GM18858 (cell line): Measurements from ENCODE around the gene RPS27L.

Experiments used
- ATAC-seq: cut with Tn5 transposase; IDR thresholded peaks from one replicate; pipeline ENCODE4 v1.9.1; 2021; ENCODE audit not compliant: unreplicated experiment

The RPS27L gene

DNA sequence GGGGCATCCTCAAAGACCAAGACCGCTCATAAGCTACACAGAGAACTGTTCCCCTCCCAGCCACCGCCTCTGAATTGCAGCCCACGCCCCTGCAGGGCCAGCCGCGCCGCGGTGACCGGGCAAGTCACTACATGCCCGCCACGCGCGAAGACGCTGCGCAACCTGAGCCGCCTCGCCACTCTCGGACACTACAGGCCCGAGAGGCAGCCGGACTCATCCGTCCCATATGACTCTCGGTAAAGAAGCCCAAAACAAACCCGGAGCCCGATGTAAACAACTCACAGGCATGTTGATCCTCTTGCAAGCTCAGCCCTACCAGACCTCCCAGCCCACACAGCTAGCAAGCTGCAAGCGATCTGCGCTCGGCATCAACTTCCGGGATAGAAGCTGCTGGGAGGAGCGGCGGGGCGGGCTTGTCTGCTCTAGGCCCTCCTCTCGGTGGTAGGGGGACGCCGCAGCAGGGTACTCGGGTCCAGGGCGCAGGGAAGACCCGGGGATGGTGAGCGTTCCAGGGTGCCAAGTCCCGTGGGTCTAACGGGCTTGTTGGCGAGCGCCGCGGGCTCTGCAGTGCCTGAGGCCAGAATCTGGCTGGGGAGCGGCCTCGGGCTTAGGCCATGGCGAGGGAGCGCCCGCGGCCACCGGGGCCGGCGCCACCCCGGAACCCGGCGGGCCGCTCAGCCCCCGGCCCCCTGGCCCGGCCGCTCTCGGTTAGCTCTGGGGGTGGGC, at the start of gene RPS27L:
Gene RPS27L, minus strand, starts transcription at position 360 of the 726 bp plus-strand sequence. Its CDS starts 72 bp downstream, at position 288.
- ATAC-seq, result peak; percentile 62

DNA sequence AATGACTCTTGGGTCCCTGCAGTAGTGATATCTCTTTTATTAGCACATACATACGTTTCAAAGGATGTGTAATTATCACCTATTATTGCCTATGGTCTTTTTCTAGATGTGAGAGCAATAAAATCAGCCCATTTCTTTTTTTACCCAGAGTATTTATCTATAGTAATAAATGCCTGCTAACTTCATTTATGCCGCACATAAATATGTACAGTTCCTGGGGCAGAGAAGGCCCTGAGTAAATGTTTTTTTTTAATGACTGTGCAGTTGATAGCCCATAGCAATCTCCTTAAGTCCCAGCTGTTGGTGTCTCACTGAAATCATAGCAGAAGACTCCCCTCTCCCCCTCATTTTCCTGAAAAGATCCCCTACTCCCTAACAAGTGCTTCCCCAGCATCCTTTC, 48.8 kb upstream of the RPS27L start:
- no peak for ATAC-seq

DNA sequence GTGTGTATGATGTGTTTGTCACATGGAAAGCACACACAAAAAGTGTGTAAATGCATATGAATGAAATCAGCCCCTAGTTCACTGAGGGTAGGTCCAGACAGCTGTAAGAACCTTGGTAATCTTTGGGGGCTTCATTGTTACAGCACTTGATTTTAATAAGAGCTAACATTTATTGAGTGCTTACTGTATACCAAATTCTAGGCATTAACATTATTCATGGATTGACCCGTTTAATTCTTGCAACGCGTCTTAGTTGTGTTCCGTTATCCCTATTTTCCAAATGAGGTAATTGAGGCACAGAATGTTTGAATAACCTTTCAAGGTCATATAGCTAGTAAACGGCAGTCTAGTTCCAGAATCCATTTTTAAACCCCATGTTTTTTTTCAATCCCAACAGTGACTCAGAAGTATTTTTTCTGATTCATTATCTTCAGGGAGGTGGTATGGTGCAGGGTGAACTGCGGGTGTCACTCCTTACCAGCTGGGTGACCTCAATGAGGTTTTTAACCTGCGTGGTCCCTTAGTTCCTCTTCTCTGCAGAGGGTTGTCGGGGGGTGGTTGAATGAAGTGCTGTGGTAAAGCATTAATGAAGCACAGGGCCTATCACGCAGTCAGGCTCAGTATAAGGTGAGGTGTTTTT, 46.3 kb upstream of the RPS27L start:
- ATAC-seq, result no peak

DNA sequence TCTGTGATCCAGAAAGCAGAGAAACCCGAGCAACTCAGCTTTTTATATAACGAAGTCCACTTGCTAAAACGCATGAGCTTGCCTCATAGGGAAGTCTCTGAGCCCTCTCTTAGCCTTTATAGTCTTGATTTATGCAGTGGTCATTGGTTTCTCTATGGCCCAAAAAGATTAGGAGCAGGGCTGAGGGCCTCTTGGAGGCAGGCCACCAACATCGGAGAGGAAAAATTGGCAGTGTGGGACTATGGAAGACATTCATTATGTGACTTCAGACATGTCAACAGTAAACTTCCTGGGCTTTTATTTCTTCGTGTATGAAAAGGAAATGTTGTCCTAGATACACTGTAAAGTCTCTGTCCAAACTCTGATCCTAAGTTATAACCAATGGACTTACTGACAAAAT, 45.6 kb upstream of the RPS27L start:
- ATAC-seq, result no peak

DNA sequence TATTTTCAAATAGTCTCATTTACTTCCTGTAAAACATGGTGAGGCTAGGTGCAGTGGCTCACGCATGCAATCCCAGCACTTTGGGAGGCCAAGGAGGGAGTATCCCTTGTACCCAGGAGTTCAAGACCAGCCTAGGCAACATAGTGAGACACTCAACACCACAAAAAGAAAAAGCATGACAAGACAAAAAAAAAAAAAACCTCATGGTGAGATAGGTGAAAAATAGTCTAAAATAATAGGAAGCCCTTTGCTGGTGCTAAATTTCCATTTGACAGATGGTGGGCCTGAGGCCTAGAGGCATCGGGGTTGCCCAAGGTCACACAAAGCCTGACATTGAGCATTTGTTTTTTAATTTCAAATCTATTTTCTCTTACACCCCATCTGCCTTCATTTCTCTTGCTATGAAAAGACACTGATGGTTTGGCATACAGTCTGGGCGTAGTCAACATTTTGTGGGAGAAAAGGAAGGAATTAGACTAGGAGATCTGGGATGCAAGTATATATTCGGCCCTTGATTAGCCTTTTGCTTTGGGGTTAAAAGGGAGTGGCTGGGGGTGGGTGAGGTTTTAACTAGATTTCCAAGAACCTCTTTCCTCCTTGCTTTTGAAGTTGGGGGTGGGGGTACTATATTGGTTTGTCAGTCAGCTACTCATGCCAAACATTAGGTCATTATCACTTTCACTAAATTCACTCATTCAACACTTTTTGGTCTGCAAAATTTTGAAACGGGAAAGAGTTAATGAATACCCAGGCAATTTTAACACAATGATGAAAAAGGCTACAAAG, 43.4 kb upstream of the RPS27L start:
- ATAC-seq, result no peak

DNA sequence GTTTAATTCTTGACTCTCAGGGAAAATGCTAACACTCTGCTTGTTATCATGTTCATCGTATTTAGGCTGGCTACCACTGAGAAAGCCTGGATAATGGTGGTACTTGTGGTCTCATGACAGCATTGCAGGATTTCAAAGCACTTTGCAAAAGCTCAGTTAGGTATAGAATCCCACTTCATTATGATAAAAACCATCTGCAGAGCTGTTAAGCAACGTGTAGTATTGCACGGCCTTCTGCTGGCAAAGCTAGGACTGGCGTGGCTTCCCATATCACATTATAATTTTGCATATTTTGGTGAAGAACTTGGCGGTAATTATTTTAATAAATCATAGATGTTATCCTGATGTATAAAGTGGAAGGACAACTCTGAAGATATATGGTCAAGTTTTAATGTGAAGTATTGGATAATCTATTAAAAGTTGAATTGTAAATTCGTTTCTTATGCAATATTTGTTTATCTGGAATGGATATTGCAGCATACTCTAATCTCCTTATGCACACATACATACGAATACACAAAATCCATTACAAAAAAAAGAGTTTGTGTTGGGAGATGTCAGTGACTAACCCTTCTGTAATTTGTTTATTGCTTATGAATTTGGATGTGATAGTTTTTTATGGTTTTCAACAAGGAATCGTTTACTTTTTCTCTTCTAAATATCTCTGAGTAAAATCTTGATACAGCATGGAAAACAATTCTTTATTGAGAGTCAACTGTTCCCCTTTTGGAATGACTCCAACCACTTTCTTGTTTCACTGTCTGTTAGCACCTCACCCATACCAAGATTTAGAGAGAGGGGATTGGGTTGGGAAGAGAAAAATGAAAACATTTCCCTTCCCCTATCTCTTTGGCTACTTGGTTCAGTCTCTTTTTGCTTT, 41.3 kb upstream of the RPS27L start:
- ATAC-seq, result no peak

DNA sequence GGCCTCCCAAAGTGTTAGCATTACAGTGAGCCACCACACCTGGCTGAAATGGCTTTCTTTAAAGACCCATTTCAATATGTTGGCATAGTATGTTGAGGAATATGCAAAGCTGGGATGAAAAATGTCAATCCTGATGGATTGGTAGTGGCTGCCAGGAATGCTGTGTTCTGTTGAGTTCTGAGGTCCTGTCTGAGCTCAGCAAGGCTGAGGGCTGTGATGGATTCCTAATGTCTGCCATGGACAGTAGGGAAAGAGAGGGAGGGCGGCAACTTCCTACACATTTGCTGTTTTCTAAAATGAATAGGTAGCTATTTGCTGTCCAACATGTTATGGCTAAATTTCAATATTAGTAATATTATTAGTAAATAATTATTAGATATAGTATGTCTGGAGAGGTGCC, 40.3 kb upstream of the RPS27L start:
- ATAC-seq, result no peak

DNA sequence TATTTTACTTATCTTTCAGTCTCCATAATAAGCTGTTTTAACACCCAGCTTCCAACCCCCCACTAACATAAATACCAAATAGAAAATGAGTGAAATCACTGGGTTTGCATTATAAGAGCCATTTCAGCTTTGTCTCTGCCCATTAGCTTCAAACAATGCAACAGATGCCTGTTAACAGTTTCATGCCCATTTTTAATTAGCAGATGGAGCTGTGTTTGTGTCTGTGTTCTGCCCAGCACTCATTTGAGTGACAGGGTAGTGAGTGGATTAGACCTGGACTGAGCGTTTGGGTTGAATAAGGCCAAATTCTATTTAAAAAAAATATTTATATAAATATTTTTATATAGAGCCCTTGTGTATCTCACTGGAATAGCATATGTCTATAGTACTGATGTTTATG, 39.6 kb upstream of the RPS27L start:
- no peak for ATAC-seq

DNA sequence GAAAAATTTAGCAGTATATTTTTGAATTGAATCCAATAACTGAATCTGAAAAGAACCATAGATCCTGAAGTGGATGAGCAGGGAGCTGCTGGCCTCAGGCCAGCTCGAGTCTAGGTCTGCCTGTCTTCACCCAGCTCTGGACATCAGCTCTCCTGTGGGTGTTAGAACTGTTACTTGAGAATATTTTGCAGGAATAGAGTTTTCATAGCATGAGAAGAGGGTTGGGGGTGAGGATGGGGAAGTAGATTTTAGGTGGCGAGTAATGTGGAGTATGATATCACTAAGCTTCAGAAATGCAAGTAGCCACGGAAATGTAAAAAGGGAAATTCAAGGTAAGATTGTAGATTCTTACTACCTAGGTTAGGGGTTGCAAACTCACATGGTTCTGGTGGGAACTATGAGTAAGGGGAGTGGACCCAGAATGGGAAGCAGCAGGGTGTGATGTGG, 38.3 kb upstream of the RPS27L start:
- ATAC-seq, result no peak

DNA sequence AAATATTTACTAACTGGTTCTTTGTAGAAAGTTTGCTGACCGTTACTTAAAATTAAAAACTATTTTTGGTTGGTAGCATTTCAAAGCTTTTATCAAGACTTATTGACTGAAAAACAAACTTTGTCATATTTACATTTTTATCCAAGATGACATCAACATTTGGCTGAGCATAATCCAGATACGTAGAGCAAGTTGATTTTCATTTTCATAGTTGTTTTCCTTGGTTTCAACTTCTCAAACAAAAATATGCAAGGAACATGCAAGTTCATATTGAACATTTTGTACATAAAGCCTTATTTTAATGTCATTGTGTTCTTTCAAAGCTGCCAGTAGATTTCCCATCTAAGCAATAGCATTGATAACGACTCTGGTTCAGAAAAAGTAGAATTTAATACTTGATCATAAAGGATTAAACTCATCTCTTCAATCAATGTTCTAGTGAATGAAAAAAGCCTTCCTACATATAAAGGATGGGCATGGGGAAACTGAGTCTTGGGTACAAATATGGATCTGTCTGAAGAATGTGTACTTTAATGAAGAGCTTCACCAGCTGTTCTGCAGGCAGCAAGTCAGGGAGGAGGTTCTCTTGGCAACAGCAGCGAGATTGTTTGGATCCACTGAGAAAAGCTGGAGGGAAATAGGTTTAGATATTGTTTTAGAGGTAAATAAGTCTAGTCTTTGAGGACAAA, 37.7 kb upstream of the RPS27L start:
- ATAC-seq, result no peak

DNA sequence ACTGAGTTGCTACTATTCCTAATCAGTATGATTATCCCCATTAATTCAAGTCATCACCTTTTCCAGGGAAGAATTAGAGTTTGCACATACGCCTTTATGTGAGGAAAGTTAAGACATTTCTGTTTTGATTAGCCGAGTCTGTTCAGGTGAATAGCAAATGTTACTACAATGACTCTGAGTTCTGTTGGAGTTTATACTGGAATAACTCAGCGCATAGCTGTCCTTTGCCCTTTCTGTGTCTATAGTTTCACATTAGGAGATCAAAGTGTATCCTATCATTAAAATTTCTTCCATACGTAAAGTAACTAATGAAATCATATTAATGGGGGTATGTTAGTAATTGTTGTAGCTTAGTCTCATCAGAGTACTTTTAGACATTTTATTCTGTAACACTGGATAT, 37.0 kb upstream of the RPS27L start:
- ATAC-seq, result no peak

DNA sequence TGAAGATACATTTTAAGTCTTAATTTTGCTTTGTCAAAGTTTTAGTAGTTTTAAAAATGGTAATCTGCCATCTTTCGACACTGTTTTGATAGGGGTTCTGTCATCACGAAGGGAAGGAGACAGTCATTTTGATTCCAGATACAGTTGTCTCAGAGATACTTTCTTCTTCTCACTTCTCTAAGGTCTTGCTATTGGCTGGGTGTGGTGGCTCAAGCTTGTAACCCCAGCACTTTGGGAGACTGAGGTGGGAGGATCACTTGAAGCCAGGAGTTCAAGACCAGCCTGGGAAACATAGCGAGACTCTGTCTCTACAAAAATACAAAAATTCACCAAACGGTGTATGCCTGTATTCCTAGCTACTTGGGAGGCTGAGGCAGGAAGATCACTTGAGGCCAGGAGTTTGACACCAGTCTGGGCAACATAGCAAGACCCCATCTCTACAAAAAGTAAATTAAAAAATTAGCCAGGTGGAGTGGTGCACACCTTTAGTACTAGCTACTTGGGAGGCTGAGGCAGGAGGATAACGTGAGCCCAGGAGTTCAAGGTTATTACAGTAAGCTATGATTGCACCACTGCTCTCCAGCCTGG, 35.4 kb upstream of the RPS27L start:
- ATAC-seq, result no peak

DNA sequence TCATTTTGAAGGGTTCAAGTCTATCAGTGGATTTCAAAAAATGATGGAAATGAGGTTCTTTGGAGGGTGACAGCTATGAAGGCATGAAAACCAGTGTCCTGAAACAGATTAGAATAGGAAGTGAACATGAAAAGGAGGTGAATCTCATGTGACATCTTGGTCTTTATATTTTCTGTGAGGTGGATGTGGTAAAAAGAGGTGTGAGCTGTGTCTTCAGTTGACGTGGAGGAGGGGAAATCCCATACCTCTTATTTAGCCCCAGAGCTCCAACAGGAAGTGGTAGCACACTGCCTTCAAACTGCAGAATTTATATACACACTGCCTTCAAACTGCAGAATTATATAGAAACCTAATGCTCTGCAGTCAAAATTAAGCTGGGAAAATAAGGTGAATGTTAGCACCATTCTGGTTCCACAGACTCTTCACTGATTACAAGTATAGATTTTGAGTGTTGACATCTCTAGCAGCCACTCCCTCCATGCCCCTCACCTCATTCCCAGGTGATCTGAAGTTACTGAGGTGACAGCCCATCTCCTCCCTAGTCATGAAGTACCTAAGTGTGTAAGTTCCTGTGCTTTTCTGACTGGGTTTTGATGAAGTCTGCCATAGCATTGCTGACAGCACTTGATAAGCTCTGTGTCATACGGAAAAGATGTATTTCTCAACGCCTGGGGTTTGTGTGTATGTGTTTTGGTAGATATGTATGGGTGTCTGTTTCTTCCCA, 34.8 kb upstream of the RPS27L start:
- ATAC-seq, result no peak

DNA sequence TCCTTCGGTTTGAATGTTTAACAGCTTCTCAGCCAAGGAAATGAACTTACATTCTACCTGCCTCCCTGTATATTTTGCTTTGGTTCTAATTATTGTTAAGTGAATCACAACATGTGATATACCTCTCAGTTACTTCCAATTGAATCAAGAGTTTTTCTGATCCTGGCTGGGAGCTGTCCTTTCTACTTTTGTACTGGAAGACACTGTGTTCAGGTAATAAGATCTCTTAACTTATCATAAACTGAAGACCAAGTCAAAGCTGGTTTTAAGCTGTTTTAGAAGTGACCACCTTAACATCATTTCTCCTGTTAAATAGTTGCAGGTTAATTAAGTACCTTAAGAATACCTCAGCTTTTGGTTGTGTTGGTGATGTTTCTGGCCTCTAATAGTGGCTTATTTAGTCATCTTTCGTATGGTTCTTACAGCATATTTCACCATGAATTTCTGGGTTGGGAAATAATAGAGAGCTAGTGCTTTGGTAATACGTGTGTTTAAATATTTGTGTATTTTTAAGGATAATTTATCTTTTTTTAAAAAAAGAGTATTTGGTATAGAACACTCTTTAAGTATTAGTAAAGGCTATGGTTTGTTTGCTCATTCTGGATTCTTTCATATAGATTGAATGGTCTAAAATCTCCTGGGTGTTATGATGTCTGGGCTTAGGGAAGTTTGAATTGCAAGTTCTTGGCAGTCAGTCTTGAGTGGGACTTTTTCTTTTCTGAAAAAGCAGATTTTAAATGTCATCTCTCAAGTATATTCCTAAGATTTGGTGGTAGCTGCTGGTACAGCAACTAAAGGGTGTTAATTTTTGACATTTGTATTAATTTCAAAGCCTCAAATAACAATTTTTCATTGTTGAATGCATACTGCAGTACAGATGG, 33.7 kb upstream of the RPS27L start:
- no peak for ATAC-seq

DNA sequence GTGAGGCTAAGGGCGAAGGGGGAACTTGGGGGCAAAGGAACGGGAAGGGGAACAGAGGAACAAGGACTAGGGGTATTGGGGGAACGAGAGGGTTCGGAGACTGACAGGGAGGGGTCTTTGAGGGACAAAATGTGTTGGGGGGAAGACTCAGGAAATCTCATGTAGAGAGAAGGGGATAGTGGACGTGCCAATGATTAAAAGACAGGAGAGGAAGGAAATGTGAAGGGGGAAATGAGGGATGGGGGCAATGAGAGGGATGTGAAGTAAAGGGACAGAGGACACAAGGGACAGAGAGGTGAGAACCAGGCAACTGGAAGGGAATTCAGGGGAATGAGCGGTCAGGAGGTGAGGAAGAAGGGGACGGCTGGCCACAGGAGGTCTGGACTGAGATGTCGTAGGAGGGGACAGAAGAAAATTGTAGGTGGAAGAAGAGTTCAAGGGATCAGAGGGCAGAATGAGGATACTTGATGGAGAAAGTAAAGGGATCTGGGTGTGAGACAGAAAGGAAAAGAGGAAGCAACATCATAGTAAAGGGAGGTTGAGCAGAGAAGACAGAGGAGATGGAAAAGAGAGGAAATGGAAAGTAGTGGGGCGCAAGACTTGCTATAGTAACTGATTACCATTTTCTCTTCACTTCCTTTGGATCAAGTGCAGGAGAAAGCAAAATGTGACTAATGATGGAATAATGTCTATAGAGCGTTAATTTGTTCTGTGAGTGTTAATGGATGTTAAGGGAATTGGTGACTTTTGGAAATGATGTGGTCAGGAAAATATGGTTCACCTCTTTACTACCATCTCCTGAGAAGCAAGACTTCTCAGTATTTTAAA, 32.9 kb upstream of the RPS27L start:
- ATAC-seq, result no peak

DNA sequence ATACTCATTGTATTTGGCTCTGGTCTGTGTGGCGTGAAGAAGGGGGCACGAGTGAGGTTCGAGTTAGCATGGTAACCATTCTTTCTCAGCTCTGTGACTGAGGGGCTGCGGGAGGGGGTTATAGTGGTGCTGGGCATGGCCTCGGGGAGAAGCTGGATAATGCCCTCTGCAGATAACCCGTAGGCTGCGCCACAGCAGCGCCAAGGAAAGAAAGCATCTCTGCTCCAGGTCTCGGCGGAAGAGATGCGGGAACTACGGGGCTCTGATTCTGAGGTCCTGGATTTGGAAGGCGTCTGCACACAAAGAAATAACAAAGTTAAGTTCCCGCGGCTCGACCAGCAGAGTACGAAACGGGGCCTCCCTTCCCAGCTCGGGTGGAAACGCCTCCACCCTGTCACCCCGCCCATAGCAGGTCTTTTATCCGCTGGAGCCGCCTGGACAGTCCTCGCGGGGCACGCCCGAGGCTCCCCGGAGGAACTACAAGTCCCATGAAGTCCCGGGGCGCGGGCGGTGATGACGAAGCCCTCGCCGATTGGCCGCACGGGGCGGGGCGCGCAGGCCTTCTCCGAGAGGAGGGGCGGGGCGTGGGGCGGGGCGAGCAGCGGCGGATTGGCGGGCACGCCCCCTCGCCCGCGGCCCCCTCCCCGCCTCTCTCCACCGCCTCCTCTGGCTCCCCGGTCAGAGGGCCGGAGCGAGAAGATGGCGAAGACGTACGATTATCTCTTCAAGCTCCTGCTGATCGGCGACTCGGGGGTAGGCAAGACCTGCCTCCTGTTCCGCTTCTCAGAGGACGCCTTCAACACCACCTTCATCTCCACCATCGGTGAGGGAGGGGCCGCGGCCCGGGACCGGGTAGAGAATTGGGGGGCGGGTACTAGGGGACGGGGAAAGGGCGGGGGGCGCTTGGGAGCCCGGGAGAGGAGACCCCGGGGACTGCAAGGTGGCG, 31.9 kb upstream of the RPS27L start, which contains the start of gene RAB8B:
Gene RAB8B, plus strand, starts transcription at position 681 of the 946 bp plus-strand sequence. Its CDS starts 19 bp downstream, at position 700.
- ATAC-seq, result peak; percentile 61
